Measurements from ENCODE around the gene G3BP1. TPM values are rescaled to one million over a fixed set of nuclear protein-coding genes. Genes with fewer than 3 reads are reported as not detected.

G3BP1 gene
- total RNA-seq, 1 donor from 2014 or later = 213 TPM

GRCh38 chr5:151751593-151751992 lies 20.2 kb upstream of the G3BP1 start:
- DNase-seq (ENCODE audit: low spot score) = no peak
- Mint-ChIP-seq H3K27ac (ENCODE audit: unreplicated experiment) (no peak overlapping the region), H3K27me3 (ENCODE audit: unreplicated experiment) (no peaks in the 10 kb centered on the region), H3K4me1 (ENCODE audit: unreplicated experiment) (peaks cover 4% of the 10 kb centered on the region), H3K36me3 (ENCODE audit: low read depth, unreplicated experiment) (peaks cover 4% of the 10 kb centered on the region), H3K4me3 (ENCODE audit: unreplicated experiment) (no peak overlapping the region), H3K9me3 (ENCODE audit: unreplicated experiment) (no peaks in the 10 kb centered on the region)
- no peak for TF ChIP-seq CTCF (IDR thresholded peaks at IDR 0.05; ENCODE audit: unreplicated experiment)

GRCh38 chr5:151755383-151755782 lies 16.4 kb upstream of the G3BP1 start:
- no peak for TF ChIP-seq CTCF (IDR thresholded peaks at IDR 0.05; ENCODE audit: unreplicated experiment)
- Mint-ChIP-seq H3K27ac (ENCODE audit: unreplicated experiment) (no peak overlapping the region), H3K9me3 (ENCODE audit: unreplicated experiment) (no peaks in the 10 kb centered on the region), H3K36me3 (ENCODE audit: low read depth, unreplicated experiment) (peaks cover 4% of the 10 kb centered on the region), H3K4me3 (ENCODE audit: unreplicated experiment) (no peak overlapping the region), H3K27me3 (ENCODE audit: unreplicated experiment) (peaks cover 1% of the 10 kb centered on the region), H3K4me1 (ENCODE audit: unreplicated experiment) (peaks cover 16% of the 10 kb centered on the region)
- no peak for DNase-seq (ENCODE audit: low spot score)

GRCh38 chr5:151757233-151758140 lies 14.3 kb upstream of the G3BP1 start:
- Mint-ChIP-seq H3K27me3 (ENCODE audit: unreplicated experiment) (peaks cover 1% of the 10 kb centered on the region), H3K4me3 (ENCODE audit: unreplicated experiment) (peak overlapping the region; percentile 92), H3K36me3 (ENCODE audit: low read depth, unreplicated experiment) (peaks cover 4% of the 10 kb centered on the region), H3K27ac (ENCODE audit: unreplicated experiment) (no peak overlapping the region), H3K4me1 (ENCODE audit: unreplicated experiment) (peaks cover 16% of the 10 kb centered on the region), H3K9me3 (ENCODE audit: unreplicated experiment) (no peaks in the 10 kb centered on the region)
- no peak for DNase-seq (ENCODE audit: low spot score)
- no peak for TF ChIP-seq CTCF (IDR thresholded peaks at IDR 0.05; ENCODE audit: unreplicated experiment)

GRCh38 chr5:151758141-151758429 lies 13.7 kb upstream of the G3BP1 start:
- H3K36me3 Mint-ChIP-seq (ENCODE audit: low read depth, unreplicated experiment) = peaks cover 4% of the 10 kb centered on the region

More at GRCh38 chr5:151758141-151758429, 13.7 kb upstream of the G3BP1 start:
- Mint-ChIP-seq H3K27me3 (ENCODE audit: unreplicated experiment) (peaks cover 1% of the 10 kb centered on the region), H3K4me1 (ENCODE audit: unreplicated experiment) (peaks cover 16% of the 10 kb centered on the region), H3K27ac (ENCODE audit: unreplicated experiment) (no peak overlapping the region), H3K4me3 (ENCODE audit: unreplicated experiment) (peak overlapping the region; percentile 92), H3K9me3 (ENCODE audit: unreplicated experiment) (no peaks in the 10 kb centered on the region)
- TF ChIP-seq CTCF (IDR thresholded peaks at IDR 0.05; ENCODE audit: unreplicated experiment) = no peak
- DNase-seq (ENCODE audit: low spot score) = no peak
